ENCODE results near the gene GPBP1. TPM values are rescaled to one million over a fixed set of nuclear protein-coding genes. Genes with fewer than 3 reads are reported as not detected.

The GPBP1 gene
- total and polyA plus RNA-seq, 9 of the 15 experiments (the other 6 are each of a cell fraction or from before 2014, with no cell fraction given): 31.0 to 109 (median 68.4) TPM

- no peak for TF ChIP-seq HMGXB4 (CRISPR knock-in tag; IDR thresholded peaks at IDR 0.05)
- no peak for TF ChIP-seq MYBL2 (IDR thresholded peaks at IDR 0.05; ENCODE audit: low read depth)
- no peak for TF ChIP-seq MYBL2 (CRISPR knock-in tag; IDR thresholded peaks at IDR 0.05; ENCODE audit: borderline replicate concordance)
- TF ChIP-seq ARID2 (IDR thresholded peaks at IDR 0.05): no peak
- TF ChIP-seq GABPB2 (CRISPR knock-in tag; conservative IDR thresholded peaks at IDR 0.05): no peak
- TF ChIP-seq GATAD2B (IDR thresholded peaks at IDR 0.05; ENCODE audit: borderline replicate concordance): no peak
- no peak for TF ChIP-seq MBD1 (CRISPR knock-in tag; IDR thresholded peaks at IDR 0.05)
- TF ChIP-seq, protein P1, sequence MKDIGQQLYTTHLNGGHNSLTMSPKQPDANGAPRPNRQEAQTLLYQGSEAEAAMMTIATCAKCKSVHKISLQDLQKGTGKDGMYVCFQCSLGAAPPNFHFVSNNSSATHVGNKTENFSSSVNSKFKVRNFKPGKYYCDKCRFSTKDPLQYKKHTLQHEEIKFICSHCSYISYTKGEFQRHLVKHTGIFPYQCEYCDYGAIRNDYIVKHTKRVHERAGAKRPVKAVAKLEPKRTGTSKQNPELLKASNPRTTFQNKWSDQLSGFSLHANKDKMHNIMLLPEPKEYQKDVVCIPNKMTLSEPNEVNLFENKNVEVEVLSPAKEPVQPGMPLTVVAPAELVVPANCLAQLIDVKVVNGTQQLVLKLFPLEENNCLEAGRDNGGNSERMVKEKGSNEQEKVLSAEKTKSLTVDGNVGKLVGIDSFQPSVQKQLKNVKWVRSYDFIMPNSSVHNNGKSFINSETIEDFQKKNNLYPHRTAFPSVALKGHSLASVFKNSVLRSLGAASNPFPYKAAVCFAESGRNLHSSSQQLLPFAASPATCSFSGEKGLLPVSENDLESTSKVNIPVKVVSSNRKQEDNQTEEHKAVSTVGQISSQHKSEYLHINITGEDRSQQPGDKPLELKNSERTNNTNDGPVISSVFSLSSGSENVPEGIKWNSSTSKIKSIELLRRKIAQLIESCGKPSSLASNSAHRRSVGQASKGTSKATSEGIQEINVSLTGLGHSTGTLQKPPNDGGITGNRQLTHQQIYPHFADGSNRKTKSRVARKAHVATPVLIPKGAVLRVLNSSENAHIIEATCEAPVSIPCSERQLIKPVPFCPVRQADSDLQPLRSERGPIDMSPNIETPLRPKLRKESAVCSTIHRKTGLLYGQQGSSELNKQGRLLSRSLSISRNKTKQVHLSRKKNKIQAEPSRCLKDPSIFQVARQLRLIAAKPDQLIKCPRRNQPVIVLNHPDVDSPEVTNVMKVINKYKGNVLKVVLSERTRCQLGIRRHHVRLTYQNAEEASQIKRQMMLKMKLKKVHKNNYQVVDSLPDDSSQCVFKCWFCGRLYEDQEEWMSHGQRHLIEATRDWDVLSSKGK (CRISPR knock-in tag; IDR thresholded peaks at IDR 0.05): no peak
- TF ChIP-seq ZNF347 (CRISPR knock-in tag; IDR thresholded peaks at IDR 0.05; ENCODE audit: low read depth): no peak
- TF ChIP-seq FOXA1 (IDR thresholded peaks at IDR 0.05; ENCODE audit: borderline replicate concordance): no peak
- no peak for TF ChIP-seq PTBP1 (IDR thresholded peaks at IDR 0.05; ENCODE audit: low read depth, low read length)
- no peak for TF ChIP-seq ZNF239 (CRISPR knock-in tag; IDR thresholded peaks at IDR 0.05)
- no peak for TF ChIP-seq ZNF699 (CRISPR knock-in tag; IDR thresholded peaks at IDR 0.05; ENCODE audit: insufficient replicate concordance)
- TF ChIP-seq, protein P2, sequence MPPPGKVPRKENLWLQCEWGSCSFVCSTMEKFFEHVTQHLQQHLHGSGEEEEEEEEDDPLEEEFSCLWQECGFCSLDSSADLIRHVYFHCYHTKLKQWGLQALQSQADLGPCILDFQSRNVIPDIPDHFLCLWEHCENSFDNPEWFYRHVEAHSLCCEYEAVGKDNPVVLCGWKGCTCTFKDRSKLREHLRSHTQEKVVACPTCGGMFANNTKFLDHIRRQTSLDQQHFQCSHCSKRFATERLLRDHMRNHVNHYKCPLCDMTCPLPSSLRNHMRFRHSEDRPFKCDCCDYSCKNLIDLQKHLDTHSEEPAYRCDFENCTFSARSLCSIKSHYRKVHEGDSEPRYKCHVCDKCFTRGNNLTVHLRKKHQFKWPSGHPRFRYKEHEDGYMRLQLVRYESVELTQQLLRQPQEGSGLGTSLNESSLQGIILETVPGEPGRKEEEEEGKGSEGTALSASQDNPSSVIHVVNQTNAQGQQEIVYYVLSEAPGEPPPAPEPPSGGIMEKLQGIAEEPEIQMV (tag; conservative IDR thresholded peaks at IDR 0.05; ENCODE audit: low read depth): no peak
- TF ChIP-seq RAD21 (CRISPR knock-in tag; conservative IDR thresholded peaks at IDR 0.05 in 1 of 2, IDR thresholded peaks at IDR 0.05 in 1 of 2): no peak
- TF ChIP-seq TAL1 (IDR thresholded peaks at IDR 0.05): no peak
- TF ChIP-seq RBFOX2 (IDR thresholded peaks at IDR 0.05; ENCODE audit: low read depth, low read length): peak; percentile 93
- TF ChIP-seq ZNF589 (CRISPR knock-in tag; IDR thresholded peaks at IDR 0.05; ENCODE audit: low read depth): no peak
- no peak for TF ChIP-seq MEF2D (tag; conservative IDR thresholded peaks at IDR 0.05; ENCODE audit: low read depth)
Measured at GRCh38 chr5:57174128-57174889, 450 bp downstream of the GPBP1 start (continued).
